ENCODE data around the gene ALOXE3. TPM values are rescaled to one million over a fixed set of nuclear protein-coding genes. Genes with fewer than 3 reads are reported as not detected.

Gene ALOXE3
- total RNA-seq, 2 experiments from 2014 or later, result not detected

GRCh38 chr17:8057691-8058114 lies 60.6 kb downstream of the ALOXE3 start:
- Mint-ChIP-seq H3K4me3 (no peak overlapping the region), H3K27me3 (peaks cover 53% of the 10 kb centered on the region)
- POLR2A ChIA-PET, result interaction anchor here (1.3 kb wide), 1 partner anchor 201 kb away, joined by 3 read pairs; the partner anchor contains the start of gene NAA38

DNA sequence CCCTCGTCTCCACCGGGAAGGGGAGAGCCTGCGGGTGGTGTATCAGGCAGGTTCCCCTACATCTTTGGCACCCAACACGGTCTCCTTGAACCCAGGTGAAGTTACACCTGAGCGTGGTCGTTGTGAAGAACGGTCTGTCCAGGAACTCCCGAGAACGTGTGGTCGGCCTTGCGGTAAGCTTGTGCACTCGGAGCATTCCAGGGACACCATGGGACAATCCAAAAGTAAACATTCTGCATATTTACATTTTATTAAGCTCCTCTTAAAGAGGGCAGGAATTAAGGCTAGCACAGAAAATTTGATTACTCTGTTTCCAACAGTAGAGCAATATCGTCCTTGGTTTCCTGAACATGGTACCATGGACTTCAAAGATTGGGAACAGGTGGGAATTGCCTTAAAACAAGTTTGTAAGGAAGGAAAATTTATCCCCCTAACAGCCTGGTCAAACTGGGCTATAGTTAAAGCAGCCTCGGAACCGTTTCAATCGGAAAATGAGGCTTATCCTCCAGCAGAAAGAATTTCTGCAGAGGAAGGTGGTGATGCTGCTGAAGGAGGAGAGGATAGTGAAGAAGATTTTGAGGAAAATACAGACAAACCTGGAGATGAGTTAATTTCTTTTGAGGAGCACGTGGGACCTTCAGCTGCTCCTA lies 61.2 kb downstream of the ALOXE3 start:
- H3K36me3 Mint-ChIP-seq, result no peaks in the 10 kb centered on the region
- POLR2A ChIA-PET, result interaction anchor here (1.3 kb wide), 1 partner anchor 200 kb away, joined by 3 read pairs; the partner anchor contains the start of gene NAA38
- peaks cover 48% of the 10 kb centered on the region for H3K27me3 Mint-ChIP-seq
- no peaks in the 10 kb centered on the region for H3K9me3 Mint-ChIP-seq
- no peak for ATAC-seq (ENCODE audit: low read depth)
- H3K27ac Mint-ChIP-seq, result no peak overlapping the region
- peaks cover 22% of the 10 kb centered on the region for H3K4me1 Mint-ChIP-seq
- H3K4me3 Mint-ChIP-seq, result no peak overlapping the region
- no peak for DNase-seq

More at GRCh38 chr17:8057691-8058114, 60.6 kb downstream of the ALOXE3 start:
- Mint-ChIP-seq H3K27ac (no peak overlapping the region), H3K9me3 (no peaks in the 10 kb centered on the region), H3K4me1 (peaks cover 22% of the 10 kb centered on the region), H3K36me3 (no peaks in the 10 kb centered on the region)
- peak; percentile 79 for ATAC-seq (ENCODE audit: low read depth)
- peak; percentile 40 for DNase-seq

- peaks cover 22% of the 10 kb centered on the region for H3K4me1 Mint-ChIP-seq
- H3K27ac Mint-ChIP-seq, result no peak overlapping the region
- POLR2A ChIA-PET, result no interaction called here
- H3K9me3 Mint-ChIP-seq, result no peaks in the 10 kb centered on the region
- no peaks in the 10 kb centered on the region for H3K36me3 Mint-ChIP-seq
- DNase-seq, result peak; percentile 38
- peaks cover 42% of the 10 kb centered on the region for H3K27me3 Mint-ChIP-seq
- no peak overlapping the region for H3K4me3 Mint-ChIP-seq
- peak; percentile 40 for ATAC-seq (ENCODE audit: low read depth)
Observed at GRCh38 chr17:8056232-8056975, 61.9 kb downstream of the ALOXE3 start.

- Mint-ChIP-seq H3K9me3 (no peaks in the 10 kb centered on the region), H3K4me1 (peaks cover 22% of the 10 kb centered on the region), H3K4me3 (no peak overlapping the region), H3K27ac (no peak overlapping the region), H3K27me3 (peaks cover 37% of the 10 kb centered on the region), H3K36me3 (no peaks in the 10 kb centered on the region)
- DNase-seq, result peak; percentile 8
- POLR2A ChIA-PET, result no interaction called here
- no peak for ATAC-seq (ENCODE audit: low read depth)
Observed at GRCh38 chr17:8055851-8056231, 62.5 kb downstream of the ALOXE3 start.

DNA sequence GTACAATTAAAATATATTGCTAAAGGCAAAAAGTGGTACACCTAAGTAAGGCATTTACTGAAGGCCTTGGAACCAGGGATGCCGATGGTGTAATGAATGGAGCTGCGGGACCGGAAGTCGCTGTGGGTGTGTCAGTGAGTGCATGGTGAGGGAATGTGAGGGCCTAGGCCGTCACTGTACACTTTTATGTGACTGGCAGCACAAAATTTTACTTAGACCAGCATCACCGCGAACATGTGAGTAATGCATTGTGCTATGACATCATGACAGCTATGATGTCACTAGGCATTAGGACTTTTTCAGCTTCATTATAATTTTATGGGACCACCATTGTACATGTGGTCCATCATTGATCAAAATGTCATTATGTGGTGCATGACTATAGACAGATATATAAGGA lies 64.7 kb downstream of the ALOXE3 start:
- ATAC-seq (ENCODE audit: low read depth) (no peak), DNase-seq (no peak)
- H3K27ac Mint-ChIP-seq, result no peak overlapping the region
- peaks cover 18% of the 10 kb centered on the region for H3K4me1 Mint-ChIP-seq
- no peak overlapping the region for H3K4me3 Mint-ChIP-seq
- no peaks in the 10 kb centered on the region for H3K36me3 Mint-ChIP-seq
- POLR2A ChIA-PET, result no interaction called here
- H3K9me3 Mint-ChIP-seq, result no peaks in the 10 kb centered on the region
- peaks cover 20% of the 10 kb centered on the region for H3K27me3 Mint-ChIP-seq

GRCh38 chr17:8052256-8053252 lies 65.8 kb downstream of the ALOXE3 start:
- H3K36me3 Mint-ChIP-seq, result no peaks in the 10 kb centered on the region
- H3K27me3 Mint-ChIP-seq, result peaks cover 20% of the 10 kb centered on the region
- peaks cover 17% of the 10 kb centered on the region for H3K4me1 Mint-ChIP-seq
- no peak overlapping the region for H3K4me3 Mint-ChIP-seq
- H3K9me3 Mint-ChIP-seq, result no peaks in the 10 kb centered on the region
- H3K27ac Mint-ChIP-seq, result no peak overlapping the region
- POLR2A ChIA-PET, result no interaction called here
- ATAC-seq (ENCODE audit: low read depth), result no peak
- DNase-seq, result no peak

GRCh38 chr17:8051831-8052230 lies 66.5 kb downstream of the ALOXE3 start:
- ATAC-seq (ENCODE audit: low read depth) (no peak), DNase-seq (no peak)
- no peak overlapping the region for H3K4me3 Mint-ChIP-seq
- H3K36me3 Mint-ChIP-seq, result no peaks in the 10 kb centered on the region
- H3K27me3 Mint-ChIP-seq, result peaks cover 13% of the 10 kb centered on the region
- no peak overlapping the region for H3K27ac Mint-ChIP-seq
- H3K4me1 Mint-ChIP-seq, result peaks cover 11% of the 10 kb centered on the region
- POLR2A ChIA-PET, result no interaction called here
- H3K9me3 Mint-ChIP-seq, result no peaks in the 10 kb centered on the region

- DNase-seq (no peak), ATAC-seq (ENCODE audit: low read depth) (no peak)
- Mint-ChIP-seq H3K36me3 (no peaks in the 10 kb centered on the region), H3K4me1 (no peaks in the 10 kb centered on the region), H3K9me3 (no peaks in the 10 kb centered on the region), H3K27ac (no peak overlapping the region), H3K4me3 (no peak overlapping the region), H3K27me3 (peaks cover 4% of the 10 kb centered on the region)
- POLR2A ChIA-PET, result interaction anchor here (0.6 kb wide), 1 partner anchor 720 kb away, joined by 5 read pairs; the partner anchor contains the start of gene NEURL4
Observed at GRCh38 chr17:8048736-8049135, 69.6 kb downstream of the ALOXE3 start.

DNA sequence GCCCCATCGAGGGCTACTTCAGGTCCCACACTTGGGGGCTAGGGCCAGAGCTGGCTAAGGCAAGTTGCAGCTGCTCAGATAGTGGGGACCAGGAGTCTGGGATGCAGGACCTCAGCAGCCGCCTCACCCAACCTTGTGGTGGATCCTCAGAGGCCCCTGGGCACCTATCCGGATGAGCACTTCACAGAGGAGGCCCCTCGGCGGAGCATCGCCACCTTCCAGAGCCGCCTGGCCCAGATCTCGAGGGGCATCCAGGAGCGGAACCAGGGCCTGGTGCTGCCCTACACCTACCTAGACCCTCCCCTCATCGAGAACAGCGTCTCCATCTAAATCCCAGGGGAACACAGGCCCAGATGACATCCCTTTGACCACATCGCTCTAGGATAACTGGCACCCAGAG lies 70.1 kb downstream of the ALOXE3 start:
- H3K9me3 Mint-ChIP-seq, result no peaks in the 10 kb centered on the region
- no peak overlapping the region for H3K27ac Mint-ChIP-seq
- no peak for ATAC-seq (ENCODE audit: low read depth)
- peaks cover 7% of the 10 kb centered on the region for H3K27me3 Mint-ChIP-seq
- no peaks in the 10 kb centered on the region for H3K36me3 Mint-ChIP-seq
- DNase-seq, result no peak
- H3K4me1 Mint-ChIP-seq, result no peaks in the 10 kb centered on the region
- POLR2A ChIA-PET, result no interaction called here
- H3K4me3 Mint-ChIP-seq, result no peak overlapping the region

- no peaks in the 10 kb centered on the region for H3K36me3 Mint-ChIP-seq
- no peak overlapping the region for H3K27ac Mint-ChIP-seq
- peaks cover 12% of the 10 kb centered on the region for H3K27me3 Mint-ChIP-seq
- POLR2A ChIA-PET, result no interaction called here
- ATAC-seq (ENCODE audit: low read depth) (no peak), DNase-seq (no peak)
- no peaks in the 10 kb centered on the region for H3K9me3 Mint-ChIP-seq
- no peak overlapping the region for H3K4me3 Mint-ChIP-seq
- no peaks in the 10 kb centered on the region for H3K4me1 Mint-ChIP-seq
Observed at GRCh38 chr17:8047769-8048110, 70.6 kb downstream of the ALOXE3 start.

DNA sequence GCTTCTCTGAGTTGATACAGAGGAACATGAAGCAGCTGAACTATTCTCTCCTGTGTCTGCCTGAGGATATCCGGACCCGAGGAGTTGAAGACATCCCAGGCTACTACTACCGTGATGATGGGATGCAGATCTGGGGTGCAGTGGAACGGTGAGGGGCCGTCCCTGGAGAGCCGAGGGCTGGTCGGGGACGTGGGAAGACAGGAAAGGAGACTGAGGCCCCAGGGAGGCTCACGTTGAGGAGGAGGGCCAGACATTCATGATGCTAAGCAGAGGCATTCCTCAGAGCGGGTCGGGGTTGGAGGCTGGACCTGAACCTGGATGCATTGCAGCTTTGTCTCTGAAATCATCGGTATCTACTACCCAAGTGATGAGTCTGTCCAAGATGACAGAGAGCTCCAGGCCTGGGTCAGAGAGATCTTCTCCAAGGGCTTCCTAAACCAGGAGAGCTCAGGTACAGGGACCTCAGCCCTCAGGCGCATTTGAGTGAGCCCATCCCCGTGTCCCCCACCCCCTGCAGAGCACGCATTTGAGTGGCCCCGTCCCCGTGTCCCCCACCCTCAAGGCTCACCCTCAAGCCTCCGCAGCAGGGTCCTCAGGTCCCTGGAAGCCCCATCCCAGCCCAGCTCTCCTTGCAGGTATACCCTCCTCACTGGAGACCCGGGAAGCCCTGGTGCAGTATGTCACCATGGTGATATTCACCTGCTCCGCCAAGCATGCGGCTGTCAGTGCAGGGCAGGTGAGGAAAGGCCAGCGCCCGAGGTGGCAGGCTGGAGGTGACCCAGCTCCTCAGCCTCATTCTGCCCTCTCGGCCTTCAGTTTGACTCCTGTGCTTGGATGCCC lies 71.2 kb downstream of the ALOXE3 start:
- no peaks in the 10 kb centered on the region for H3K4me1 Mint-ChIP-seq

DNA sequence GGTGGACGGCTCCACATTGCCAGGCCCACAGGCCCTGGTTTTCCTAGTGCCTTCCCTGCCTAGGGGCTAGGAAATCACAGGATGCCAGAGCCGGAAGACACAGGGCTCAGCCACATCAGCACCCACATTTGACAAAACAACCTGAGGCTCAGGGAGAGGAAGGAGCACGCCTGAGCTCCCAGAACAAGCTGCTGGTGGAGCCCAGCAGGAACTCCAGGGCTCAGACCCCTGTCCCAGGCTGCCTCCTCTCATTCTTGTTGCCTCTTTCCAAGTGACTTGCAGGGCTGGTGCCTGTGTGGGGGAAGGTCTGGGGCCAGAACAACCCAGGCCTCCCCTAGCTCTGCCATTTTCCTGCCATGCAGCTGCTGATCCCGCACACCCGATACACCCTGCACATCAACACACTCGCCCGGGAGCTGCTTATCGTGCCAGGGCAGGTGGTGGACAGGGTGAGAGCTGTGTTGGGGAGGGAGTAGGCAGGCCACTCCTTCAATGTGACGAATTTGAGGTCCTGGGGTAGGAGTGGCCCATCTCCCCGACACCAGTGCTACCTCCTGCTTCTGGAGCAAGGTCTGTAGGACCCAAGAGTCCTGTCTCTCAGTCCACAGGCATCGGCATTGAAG lies 71.9 kb downstream of the ALOXE3 start:
- no peak for ATAC-seq (ENCODE audit: low read depth)
- H3K27me3 Mint-ChIP-seq, result peaks cover 12% of the 10 kb centered on the region

More for the DNA sequence above, 71.2 kb downstream of the ALOXE3 start:
- Mint-ChIP-seq H3K27ac (no peak overlapping the region), H3K36me3 (no peaks in the 10 kb centered on the region), H3K4me3 (no peak overlapping the region), H3K9me3 (no peaks in the 10 kb centered on the region), H3K27me3 (peaks cover 12% of the 10 kb centered on the region)
- POLR2A ChIA-PET, result no interaction called here
- DNase-seq (no peak), ATAC-seq (ENCODE audit: low read depth) (no peak)

More for the DNA sequence above, 71.9 kb downstream of the ALOXE3 start:
- peaks cover 3% of the 10 kb centered on the region for H3K4me1 Mint-ChIP-seq
- H3K4me3 Mint-ChIP-seq, result no peak overlapping the region
- no peak overlapping the region for H3K27ac Mint-ChIP-seq
- DNase-seq, result no peak
- POLR2A ChIA-PET, result no interaction called here
- no peaks in the 10 kb centered on the region for H3K36me3 Mint-ChIP-seq
- H3K9me3 Mint-ChIP-seq, result no peaks in the 10 kb centered on the region
